MM.1S (cell line): ENCODE measurements around the gene GRPR.

Source experiments
- CTCF ChIP-seq: fragments of 300-600 bp; sonication (generic); IDR thresholded peaks from 2 replicates; pipeline ENCODE4 v1.5.1; 2016; ENCODE audit warnings: antibody characterized with exemption, low read length, mixed read lengths
- EZH2 ChIP-seq: fragments of 300-600 bp; sonication (generic); optimal IDR thresholded peaks from 2 replicates; pipeline ENCODE3; 2017; ENCODE audit warnings: low read depth, mild to moderate bottlenecking, antibody characterized with exemption, low read length, mixed read lengths

- TF ChIP-seq CTCF (no peak), EZH2 (no peak)
Observed at GRCh38 chrX:16114611-16115010, 8.8 kb upstream of the GRPR start.
